Lower leg skin (tissue), 3 donors: Measurements from ENCODE around the gene DBNL.
"Not testable (repeated sequence)": the region's sequence is repeated elsewhere in the genome, so short reads cannot be mapped to it uniquely, and the experiment has no call there.

ENCODE experiments used
- CTCF ChIP-seq, 3 donors: fragments of 450-650 bp; IDR thresholded peaks; one replicate each; pipeline ENCODE4 v1.5.1; 2016; ENCODE audit warnings: antibody characterized with exemption in 3 of 3, mild to moderate bottlenecking in 3 of 3, moderate library complexity in 2 of 3
- POLR2A ChIP-seq, 2 donors: fragments of 450-650 bp; IDR thresholded peaks; one replicate each; pipeline ENCODE4 v1.6.1; 2016 to 2017; ENCODE audit warnings: antibody characterized with exemption in 2 of 2, mild to moderate bottlenecking in 1 of 2, moderate library complexity in 1 of 2

GRCh38 chr7:44019825-44020224 is 24.7 kb upstream of the DBNL start:
- not testable (repeated sequence) for TF ChIP-seq CTCF, POLR2A (IDR thresholded peaks at IDR 0.05)
